IMR-90 (cell line): ENCODE data around the gene TRIML1. TPM values are rescaled to one million over a fixed set of nuclear protein-coding genes. Genes with fewer than 3 reads are reported as not detected.

Experiments
- ATAC-seq: fragments of 200-7000 bp; cut with Tn5 transposase; 2 replicates; pipeline ENCODE4 v1.9.1; 2020; ENCODE audit warnings: low read depth, mild to moderate bottlenecking, moderate library complexity
- BruUV-seq: library from RNA; stranded (reverse); fragments of 400-500 nt; replicated peaks from 2 replicates; lab custom pipeline; 2021; lab: Mats Ljungman, UMichigan
- CTCF ChIA-PET: fragments of 300-600 bp; formaldehyde crosslinking; extraction: SDS; loops from one replicate; lab custom pipeline; 2021; ENCODE audit warnings: antibody characterized with exemption; lab: Yijun Ruan, JAX
- POLR2A ChIA-PET: fragments of 300-600 bp; sonication (Branson Sonifier 250); formaldehyde crosslinking; loops from one replicate; lab custom pipeline; 2022; ENCODE audit warnings: antibody characterized with exemption; ENCODE audit not compliant: unreplicated experiment; lab: Charles Lee
- DNase-seq: peaks from one replicate; pipeline ENCODE4 v3.0.0; 2013
- H2AFZ ChIP-seq: replicated peaks from 2 replicates; pipeline ENCODE3; 2013; ENCODE audit warnings: low read length, mild to moderate bottlenecking; ENCODE audit not compliant: poor library complexity
- H2AK5ac ChIP-seq: 2 replicates; pipeline ENCODE4 v1.6.1; 2013; ENCODE audit warnings: low read depth, low read length, inconsistent platforms
- H2AK9ac ChIP-seq: replicated peaks from 2 replicates; pipeline ENCODE3; 2013; ENCODE audit warnings: mild to moderate bottlenecking, low read depth, low read length, moderate library complexity; ENCODE audit not compliant: poor library complexity
- H2BK120ac ChIP-seq: 2 replicates; pipeline ENCODE4 v1.6.1; 2013; ENCODE audit warnings: low read depth, low read length, inconsistent platforms
- H2BK15ac ChIP-seq: 3 replicates; pipeline ENCODE4 v1.6.1; 2013; ENCODE audit warnings: low read depth, low read length, inconsistent platforms
- H2BK20ac ChIP-seq: 2 replicates; pipeline ENCODE4 v1.6.1; 2013; ENCODE audit warnings: low read depth, mild to moderate bottlenecking, inconsistent platforms, low read length, moderate library complexity
- H2BK5ac ChIP-seq: 2 replicates; pipeline ENCODE4 v1.6.1; 2013; ENCODE audit warnings: mild to moderate bottlenecking, low read depth, low read length, inconsistent platforms; ENCODE audit not compliant: poor library complexity, severe bottlenecking
- H3K14ac ChIP-seq: replicated peaks from 2 replicates; pipeline ENCODE4 v1.6.1; 2013; ENCODE audit warnings: low read depth, low read length, inconsistent platforms
- H3K18ac ChIP-seq: 2 replicates; pipeline ENCODE4 v1.6.1; 2013; ENCODE audit warnings: low read depth, low read length, control low read depth
- H3K23ac ChIP-seq: 2 replicates; pipeline ENCODE4 v1.6.1; 2013; ENCODE audit warnings: low read depth, low read length, inconsistent platforms
- H3K27ac ChIP-seq: 2 replicates; pipeline ENCODE4 v1.5.1; 2013; ENCODE audit warnings: mild to moderate bottlenecking, control low read depth, low read length; ENCODE audit not compliant: insufficient read depth
- H3K27me3 ChIP-seq: 2 replicates; pipeline ENCODE4 v1.6.1; 2013; ENCODE audit warnings: low read length; ENCODE audit not compliant: control insufficient read depth, insufficient read depth
- H3K36me3 ChIP-seq: 2 replicates; pipeline ENCODE4 v1.6.1; 2013; ENCODE audit warnings: low read length, mixed read lengths; ENCODE audit not compliant: control insufficient read depth, insufficient read depth
- H3K4ac ChIP-seq: 2 replicates; pipeline ENCODE4 v1.6.1; 2013; ENCODE audit warnings: low read depth, low read length, inconsistent platforms
- H3K4me1 ChIP-seq: 2 replicates; pipeline ENCODE4 v1.6.1; 2013; ENCODE audit warnings: low read length, mixed read lengths; ENCODE audit not compliant: control insufficient read depth, insufficient read depth
- H3K4me2 ChIP-seq: 2 replicates; pipeline ENCODE4 v1.6.1; 2013; ENCODE audit warnings: low read depth, mild to moderate bottlenecking, control low read depth, low read length, moderate library complexity
- H3K4me3 ChIP-seq: 2 replicates; pipeline ENCODE4 v1.5.1; 2013; ENCODE audit warnings: low read depth, mild to moderate bottlenecking, control low read depth, low read length, moderate library complexity; ENCODE audit not compliant: insufficient read depth
- H3K56ac ChIP-seq: 2 replicates; pipeline ENCODE4 v1.6.1; 2013; ENCODE audit warnings: low read length, inconsistent platforms; ENCODE audit not compliant: insufficient read depth; ENCODE audit errors: extremely low read depth
- H3K79me1 ChIP-seq, 2 experiments: 2 replicates each; pipeline ENCODE4 v1.6.1; 2013; ENCODE audit warnings: low read length in 2 of 2, inconsistent platforms in 1 of 2, low read depth in 1 of 2
- H3K9ac ChIP-seq: 2 replicates; pipeline ENCODE4 v1.6.1; 2013; ENCODE audit warnings: low read depth, low read length, control low read depth
- H3K9me1 ChIP-seq: 2 replicates; pipeline ENCODE4 v1.6.1; 2013; ENCODE audit warnings: low read length, inconsistent platforms; ENCODE audit not compliant: insufficient read depth
- H3K9me3 ChIP-seq: 2 replicates; pipeline ENCODE4 v1.6.1; 2013; ENCODE audit warnings: low read length; ENCODE audit not compliant: control insufficient read depth, insufficient read depth
- H4K20me1 ChIP-seq: 2 replicates; pipeline ENCODE4 v1.6.1; 2013; ENCODE audit warnings: low read length, inconsistent platforms; ENCODE audit not compliant: insufficient read depth
- H4K5ac ChIP-seq: 2 replicates; pipeline ENCODE4 v1.6.1; 2013; ENCODE audit warnings: mild to moderate bottlenecking, low read depth, low read length, control low read depth
- H4K8ac ChIP-seq, 2 experiments: 2 replicates each; pipeline ENCODE4 v1.6.1; 2013; ENCODE audit warnings: low read depth in 2 of 2, low read length in 2 of 2, control low read depth in 1 of 2, inconsistent platforms in 1 of 2
- H4K91ac ChIP-seq: 2 replicates; pipeline ENCODE4 v1.6.1; 2013; ENCODE audit warnings: low read depth, low read length, inconsistent platforms; ENCODE audit not compliant: insufficient read depth
- BHLHE40 ChIP-seq: fragments of 150-350 bp; IDR thresholded peaks from 2 replicates; pipeline ENCODE4 v1.6.1; 2016; ENCODE audit warnings: mild to moderate bottlenecking, low read depth, low read length
- CEBPB ChIP-seq: IDR thresholded peaks from 2 replicates; pipeline ENCODE4 v1.6.1; 2012; ENCODE audit warnings: low read depth, low read length, improper control_type of control experiment
- CHD1 ChIP-seq: IDR thresholded peaks from 2 replicates; pipeline ENCODE4 v1.6.1; 2012; ENCODE audit warnings: low read depth, low read length, improper control_type of control experiment
- ELK1 ChIP-seq: fragments of 150-350 bp; IDR thresholded peaks from 2 replicates; pipeline ENCODE4 v1.6.1; 2016; ENCODE audit warnings: low read depth, mild to moderate bottlenecking, low read length, moderate library complexity, borderline replicate concordance
- FOS ChIP-seq: fragments of 150-350 bp; IDR thresholded peaks from 2 replicates; pipeline ENCODE4 v1.6.1; 2016; ENCODE audit warnings: low read depth, low read length
- MAFK ChIP-seq: IDR thresholded peaks from 2 replicates; pipeline ENCODE4 v1.6.1; 2012; ENCODE audit warnings: low read depth, low read length, improper control_type of control experiment
- MAZ ChIP-seq: IDR thresholded peaks from 2 replicates; pipeline ENCODE4 v1.6.1; 2012; ENCODE audit warnings: low read depth, mild to moderate bottlenecking, low read length, improper control_type of control experiment, moderate library complexity, borderline replicate concordance
- MXI1 ChIP-seq: IDR thresholded peaks from 2 replicates; pipeline ENCODE4 v1.6.1; 2012; ENCODE audit warnings: low read depth, mild to moderate bottlenecking, low read length, moderate library complexity, borderline replicate concordance
- NFE2L2 ChIP-seq: fragments of 150-350 bp; IDR thresholded peaks from 2 replicates; pipeline ENCODE4 v1.6.1; 2016; ENCODE audit warnings: low read depth, mild to moderate bottlenecking, low read length
- RAD21 ChIP-seq: IDR thresholded peaks from 2 replicates; pipeline ENCODE4 v1.6.1; 2012; ENCODE audit warnings: low read length, improper control_type of control experiment
- RCOR1 ChIP-seq: IDR thresholded peaks from 2 replicates; pipeline ENCODE4 v1.6.1; 2012; ENCODE audit warnings: mild to moderate bottlenecking, low read length, improper control_type of control experiment; ENCODE audit not compliant: insufficient replicate concordance
- RFX5 ChIP-seq: IDR thresholded peaks from 2 replicates; pipeline ENCODE4 v1.8.0; 2012; ENCODE audit warnings: low read depth, mild to moderate bottlenecking, low read length, moderate library complexity
- SMC3 ChIP-seq: fragments of 150-350 bp; IDR thresholded peaks from 2 replicates; pipeline ENCODE4 v1.6.1; 2016; ENCODE audit warnings: low read depth, mild to moderate bottlenecking, antibody characterized with exemption, low read length, moderate library complexity
- WGBS, 2 experiments: methylation state at CpG; one replicate each; pipeline versions ENCODE4 v1.1.5 to v1.1.7; 2013; ENCODE audit warnings: missing lambda C conversion rate in 2 of 2; ENCODE audit not compliant: insufficient read length in 1 of 2; ENCODE audit errors: extremely low coverage in 2 of 2; 5-methylcytosine and 5-hydroxymethylcytosine counted together
- dilution Hi-C: fragments of 300-500 bp; cut with HindIII; formaldehyde crosslinking; loops from one replicate; pipeline ENCODE4 v1.14.3; 2018; ENCODE audit warnings: low sequenced_read_pairs; ENCODE audit not compliant: unreplicated experiment
- in situ Hi-C: fragments of 300-500 bp; cut with MboI; formaldehyde crosslinking; loops from 3 replicates; pipeline ENCODE4 v1.14.3; 2019; ENCODE audit warnings: low sequenced_read_pairs, inconsistent platforms, mixed read lengths
- intact Hi-C: fragments of 100-400 bp; cut with micrococcal nuclease; formaldehyde crosslinking; loops from 2 replicates; pipeline ENCODE4 v1.10.0; 2022
- polyA plus RNA-seq, 3 experiments: library from polyadenylated mRNA; depleted of rRNA; stranded (reverse); fragments of >200 nt; gene quantifications; 2 replicates each; pipeline ENCODE4 v1.2.3, GENCODE V29; 2012; ENCODE audit warnings: low replicate concordance in 1 of 3
- total RNA-seq: library from RNA; depleted of rRNA; stranded (reverse); fragments of >200 nt; gene quantifications from 2 replicates; pipeline ENCODE4 v1.2.3, GENCODE V29; 2012
- TF ChIP-seq, protein P1 (sequence below): fragments of 150-350 bp; IDR thresholded peaks from 2 replicates; pipeline ENCODE4 v1.6.1; 2017; ENCODE audit warnings: mild to moderate bottlenecking, antibody characterized with exemption, low read length, low read depth
- TF ChIP-seq, protein P2 (sequence below): conservative IDR thresholded peaks from 2 replicates; pipeline ENCODE4 v1.5.1; 2012; ENCODE audit warnings: mild to moderate bottlenecking, low read depth, low read length, improper control_type of control experiment

The TRIML1 gene
- total and polyA plus RNA-seq, 2 of the 4 experiments (the other 2 are of a cell fraction), result not detected

GRCh38 chr4:188145601-188146000 is 6.4 kb downstream of the TRIML1 start:
- BruUV-seq, result no TSS peak
- in situ Hi-C loops, result no loop called here

More at GRCh38 chr4:188145601-188146000, 6.4 kb downstream of the TRIML1 start:
- dilution Hi-C loops (no loop called here), intact Hi-C loops (no loop called here)
- Histone ChIP-seq H4K20me1 (no peaks in the 10 kb centered on the region), H3K23ac (no peak overlapping the region), H3K18ac (no peak overlapping the region), H2BK15ac (no peak overlapping the region), H3K4ac (no peak overlapping the region), H3K9me1 (no peaks in the 10 kb centered on the region), H3K4me1 (no peaks in the 10 kb centered on the region), H4K91ac (no peak overlapping the region), H2BK20ac (no peak overlapping the region), H4K8ac (no peak overlapping the region), H2AK9ac (no peak overlapping the region), H3K4me2 (no peak overlapping the region), H2AFZ (no peak overlapping the region), H3K4me3 (no peak overlapping the region), H3K56ac (no peak overlapping the region), H2BK120ac (no peak overlapping the region), H3K9me3 (no peaks in the 10 kb centered on the region), H3K27me3 (no peaks in the 10 kb centered on the region), H4K5ac (no peak overlapping the region), H3K14ac (no peak overlapping the region), H3K27ac (no peak overlapping the region), H3K36me3 (no peaks in the 10 kb centered on the region), H2BK5ac (no peak overlapping the region), H2AK5ac (no peak overlapping the region), H3K9ac (no peak overlapping the region), H3K79me1 (no peaks in the 10 kb centered on the region)
- WGBS, 2 experiments, result 77% methylated on average over 4 of the region's 10 CpGs; no CpG with 5 or more reads in 1 of the 2 experiments
- ChIA-PET POLR2A (no interaction called here), CTCF (no interaction called here)
- ATAC-seq (no peak), DNase-seq (peak; percentile 21)
- TF ChIP-seq MXI1, result no peak
- TF ChIP-seq RAD21, result no peak
- no peak for TF ChIP-seq MAZ
- TF ChIP-seq CEBPB, result no peak
- no peak for TF ChIP-seq ELK1
- no peak for TF ChIP-seq CHD1
- TF ChIP-seq MAFK, result no peak
- TF ChIP-seq BHLHE40, result no peak
- TF ChIP-seq FOS, result no peak
- TF ChIP-seq, protein P1, sequence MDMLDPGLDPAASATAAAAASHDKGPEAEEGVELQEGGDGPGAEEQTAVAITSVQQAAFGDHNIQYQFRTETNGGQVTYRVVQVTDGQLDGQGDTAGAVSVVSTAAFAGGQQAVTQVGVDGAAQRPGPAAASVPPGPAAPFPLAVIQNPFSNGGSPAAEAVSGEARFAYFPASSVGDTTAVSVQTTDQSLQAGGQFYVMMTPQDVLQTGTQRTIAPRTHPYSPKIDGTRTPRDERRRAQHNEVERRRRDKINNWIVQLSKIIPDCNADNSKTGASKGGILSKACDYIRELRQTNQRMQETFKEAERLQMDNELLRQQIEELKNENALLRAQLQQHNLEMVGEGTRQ, result no peak
- no peak for TF ChIP-seq NFE2L2
- no peak for TF ChIP-seq RFX5
- TF ChIP-seq, protein P2, sequence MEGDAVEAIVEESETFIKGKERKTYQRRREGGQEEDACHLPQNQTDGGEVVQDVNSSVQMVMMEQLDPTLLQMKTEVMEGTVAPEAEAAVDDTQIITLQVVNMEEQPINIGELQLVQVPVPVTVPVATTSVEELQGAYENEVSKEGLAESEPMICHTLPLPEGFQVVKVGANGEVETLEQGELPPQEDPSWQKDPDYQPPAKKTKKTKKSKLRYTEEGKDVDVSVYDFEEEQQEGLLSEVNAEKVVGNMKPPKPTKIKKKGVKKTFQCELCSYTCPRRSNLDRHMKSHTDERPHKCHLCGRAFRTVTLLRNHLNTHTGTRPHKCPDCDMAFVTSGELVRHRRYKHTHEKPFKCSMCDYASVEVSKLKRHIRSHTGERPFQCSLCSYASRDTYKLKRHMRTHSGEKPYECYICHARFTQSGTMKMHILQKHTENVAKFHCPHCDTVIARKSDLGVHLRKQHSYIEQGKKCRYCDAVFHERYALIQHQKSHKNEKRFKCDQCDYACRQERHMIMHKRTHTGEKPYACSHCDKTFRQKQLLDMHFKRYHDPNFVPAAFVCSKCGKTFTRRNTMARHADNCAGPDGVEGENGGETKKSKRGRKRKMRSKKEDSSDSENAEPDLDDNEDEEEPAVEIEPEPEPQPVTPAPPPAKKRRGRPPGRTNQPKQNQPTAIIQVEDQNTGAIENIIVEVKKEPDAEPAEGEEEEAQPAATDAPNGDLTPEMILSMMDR, result no peak
- TF ChIP-seq RCOR1, result no peak
- TF ChIP-seq SMC3, result no peak
